OCI-LY7 (cell line): Measurements from ENCODE around the gene SLC35G2. TPM values are rescaled to one million over a fixed set of nuclear protein-coding genes. Genes with fewer than 3 reads are reported as not detected.
"Not testable (repeated sequence)": the region's sequence is repeated elsewhere in the genome, so short reads cannot be mapped to it uniquely, and the experiment has no call there.

Experiments used
- BruUV-seq: library from RNA; stranded (reverse); fragments of 400-500 nt; replicated peaks from 2 replicates; lab custom pipeline; 2021; lab: Mats Ljungman, UMichigan
- CTCF ChIA-PET: fragments of 300-600 bp; sonication (Branson Sonifier 250); formaldehyde crosslinking; loops from one replicate; lab custom pipeline; 2022; ENCODE audit warnings: antibody characterized with exemption; ENCODE audit not compliant: unreplicated experiment; lab: Charles Lee
- POLR2A ChIA-PET: fragments of 300-600 bp; sonication (Branson Sonifier 250); formaldehyde crosslinking; loops from one replicate; lab custom pipeline; 2022; ENCODE audit warnings: antibody characterized with exemption; lab: Charles Lee
- DNase-seq: peaks from one replicate; pipeline ENCODE4 v3.0.0-alpha.2; 2015; ENCODE audit warnings: low spot score
- H2AFZ ChIP-seq: fragments of 200-600 bp; sonication (generic), shearing (Covaris generic); 2 replicates; pipeline ENCODE4 v1.6.1; 2014; ENCODE audit warnings: mild to moderate bottlenecking, antibody characterized with exemption, low read length, moderate library complexity
- H3K27ac ChIP-seq: fragments of 200-600 bp; sonication (generic); 2 replicates; pipeline ENCODE4 v1.5.1; 2014; ENCODE audit warnings: mixed run types, low read depth, mild to moderate bottlenecking, moderate library complexity, low read length, inconsistent platforms; ENCODE audit not compliant: poor library complexity, severe bottlenecking
- H3K36me3 ChIP-seq: fragments of 200-600 bp; sonication (generic); 2 replicates; pipeline ENCODE4 v1.6.1; 2014; ENCODE audit warnings: mild to moderate bottlenecking, antibody characterized with exemption, low read length, moderate library complexity, mixed read lengths; ENCODE audit not compliant: insufficient read depth
- H3K4me1 ChIP-seq: fragments of 200-600 bp; sonication (generic); 2 replicates; pipeline ENCODE4 v1.5.1; 2014; ENCODE audit warnings: mild to moderate bottlenecking, low read length; ENCODE audit not compliant: insufficient read depth, poor library complexity, severe bottlenecking
- H3K4me2 ChIP-seq: fragments of 200-600 bp; sonication (generic); 2 replicates; pipeline ENCODE4 v1.6.1; 2014; ENCODE audit warnings: mild to moderate bottlenecking, low read length
- H3K4me3 ChIP-seq: fragments of 200-600 bp; sonication (generic); 2 replicates; pipeline ENCODE4 v1.5.1; 2014; ENCODE audit warnings: mild to moderate bottlenecking, low read depth, low read length; ENCODE audit not compliant: poor library complexity, severe bottlenecking
- H3K79me2 ChIP-seq: fragments of 200-600 bp; sonication (generic); 2 replicates; pipeline ENCODE4 v1.6.1; 2016; ENCODE audit warnings: low read depth, mild to moderate bottlenecking, low read length, moderate library complexity, mixed read lengths; ENCODE audit not compliant: insufficient read depth
- H3K9me2 ChIP-seq: fragments of 200-600 bp; sonication (generic); 2 replicates; pipeline ENCODE4 v1.6.1; 2016; ENCODE audit warnings: mild to moderate bottlenecking, low read length, mixed read lengths; ENCODE audit not compliant: insufficient read depth
- H3K9me3 ChIP-seq: fragments of 200-600 bp; sonication (generic); 2 replicates; pipeline ENCODE4 v1.6.1; 2014; ENCODE audit warnings: mild to moderate bottlenecking, mixed run types, low read length, mixed read lengths
- H4K20me1 ChIP-seq: fragments of 200-600 bp; sonication (generic); 2 replicates; pipeline ENCODE4 v1.6.1; 2014; ENCODE audit warnings: mild to moderate bottlenecking, antibody characterized with exemption, low read length, moderate library complexity, mixed read lengths; ENCODE audit not compliant: insufficient read depth
- CTCF ChIP-seq: fragments of 200-600 bp; sonication (generic); conservative IDR thresholded peaks from 2 replicates; pipeline ENCODE4 v1.5.1; 2014; ENCODE audit warnings: mild to moderate bottlenecking, antibody characterized with exemption, low read length, moderate library complexity, mixed read lengths
- EZH2phosphoT487 ChIP-seq: fragments of 200-600 bp; sonication (generic); IDR thresholded peaks from 2 replicates; pipeline ENCODE4 v1.6.1; 2018; ENCODE audit warnings: low read depth, borderline replicate concordance, mild to moderate bottlenecking, mixed run types, antibody characterized with exemption, low read length, moderate library complexity, mixed read lengths
- intact Hi-C: fragments of 100-400 bp; cut with micrococcal nuclease; formaldehyde crosslinking; loops from one replicate; pipeline ENCODE4 v1.10.0; 2022; ENCODE audit not compliant: unreplicated experiment
- total RNA-seq, 2 experiments: library from RNA; depleted of rRNA in 1 of 2; stranded (reverse); fragments of >200 nt in 1 of 2; shearing (Covaris generic) in 1 of 2; gene quantifications; 2 replicates each; pipeline ENCODE4 v1.2.3, GENCODE V29; 2014 to 2022

Gene SLC35G2
- total RNA-seq, 2 experiments from 2014 or later: 0.40 TPM; not detected in 1

DNA sequence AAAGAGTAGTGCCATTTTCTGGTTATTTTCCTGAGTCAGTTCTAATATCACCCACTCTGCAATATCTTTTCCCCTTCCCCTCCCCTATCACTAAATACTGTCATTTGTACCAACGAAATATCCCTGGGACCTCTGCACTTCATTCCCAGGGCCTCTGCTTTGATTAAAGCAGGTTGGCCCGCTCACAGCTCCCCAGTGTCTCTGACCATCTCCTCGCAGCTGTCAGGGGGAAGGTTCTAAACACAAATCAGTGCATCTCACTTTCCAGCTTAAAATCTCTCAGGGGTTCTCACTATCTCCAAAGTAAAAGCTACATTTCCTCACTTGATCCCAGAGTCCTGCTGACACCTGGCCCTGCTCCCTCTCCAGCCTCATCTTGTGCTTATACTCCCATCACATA, 28.1 kb upstream of the SLC35G2 start:
- Histone ChIP-seq H2AFZ (no peak overlapping the region), H3K4me2 (no peak overlapping the region), H3K4me3 (no peak overlapping the region), H3K36me3 (no peaks in the 10 kb centered on the region), H4K20me1 (no peaks in the 10 kb centered on the region), H3K9me3 (no peaks in the 10 kb centered on the region), H3K79me2 (no peaks in the 10 kb centered on the region), H3K27ac (no peak overlapping the region), H3K4me1 (peaks cover 21% of the 10 kb centered on the region), H3K9me2 (no peaks in the 10 kb centered on the region)
- intact Hi-C loops: no loop called here
- no TSS peak for BruUV-seq
- POLR2A ChIA-PET: interaction anchor here (0.7 to 1.0 kb wide), 2 partner anchors 128 to 422 kb away, joined by 3 read pairs; no protein-coding TSS in a partner anchor
- CTCF ChIA-PET: no interaction called here
- no peak for TF ChIP-seq EZH2phosphoT487
- TF ChIP-seq CTCF: no peak
- no peak for DNase-seq

DNA sequence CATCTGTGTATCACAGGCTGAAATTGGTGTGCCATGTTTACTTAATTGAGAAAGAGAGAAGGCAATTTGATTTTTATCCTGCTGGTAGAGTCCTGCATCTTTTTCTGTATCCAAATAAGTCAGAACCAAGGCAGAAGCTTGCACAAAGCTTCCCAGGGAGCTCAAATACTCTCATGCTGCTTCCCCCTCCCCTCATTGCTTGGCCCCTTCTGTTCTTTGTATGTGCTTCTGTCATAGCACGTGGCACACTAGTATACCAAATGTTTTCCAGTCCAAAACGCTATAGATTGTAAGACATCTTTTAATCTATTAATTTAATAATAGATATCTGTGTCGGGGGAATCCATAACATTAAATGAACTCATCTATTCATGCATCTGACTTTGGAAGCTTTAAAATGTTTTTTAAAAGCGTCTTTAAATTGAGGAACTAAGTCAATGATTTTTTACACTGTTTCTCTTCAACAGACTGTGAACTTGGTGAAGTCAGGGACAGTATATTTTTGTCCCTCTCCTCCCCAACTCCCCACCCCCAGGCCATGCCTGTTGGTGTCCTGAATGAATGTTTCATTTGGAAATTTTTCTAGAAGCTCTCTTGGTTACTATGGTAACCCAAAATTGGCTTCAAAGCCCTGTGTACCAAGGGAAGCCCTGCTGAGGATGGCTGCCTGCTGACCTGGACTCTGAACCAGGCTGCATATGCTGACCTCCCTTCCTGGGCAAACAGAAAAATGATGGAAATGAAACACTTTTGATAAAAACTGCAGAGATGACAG, 26.2 kb upstream of the SLC35G2 start:
- H3K9me2 ChIP-seq: no peaks in the 10 kb centered on the region
- no peak overlapping the region for H3K4me2 ChIP-seq
- H2AFZ ChIP-seq: no peak overlapping the region
- no peak overlapping the region for H3K4me3 ChIP-seq
- intact Hi-C loops: no loop called here
- peaks cover 5% of the 10 kb centered on the region for H3K4me1 ChIP-seq
- H3K27ac ChIP-seq: no peak overlapping the region
- H3K36me3 ChIP-seq: no peaks in the 10 kb centered on the region
- no TSS peak for BruUV-seq
- H3K9me3 ChIP-seq: no peaks in the 10 kb centered on the region
- H4K20me1 ChIP-seq: no peaks in the 10 kb centered on the region
- H3K79me2 ChIP-seq: no peaks in the 10 kb centered on the region
- POLR2A ChIA-PET: interaction anchor here (0.5 to 2.1 kb wide), 5 partner anchors 12 to 748 kb away, joined by 4 to 8 read pairs (median 5); no protein-coding TSS in a partner anchor
- CTCF ChIA-PET: no interaction called here
- TF ChIP-seq EZH2phosphoT487 (no peak), CTCF (no peak)
- no peak for DNase-seq

- H3K4me3 ChIP-seq, H3K4me1 ChIP-seq, intact Hi-C loops, BruUV-seq, CTCF ChIA-PET, H3K9me3 ChIP-seq, H3K79me2 ChIP-seq, H3K9me2 ChIP-seq, H2AFZ ChIP-seq, H3K36me3 ChIP-seq, H4K20me1 ChIP-seq, H3K27ac ChIP-seq, DNase-seq, H3K4me2 ChIP-seq: not testable (repeated sequence)
- POLR2A ChIA-PET: interaction anchor here (0.6 to 0.7 kb wide), 2 partner anchors 415 to 613 kb away, joined by 3 to 6 read pairs; no protein-coding TSS in a partner anchor
Observed at GRCh38 chr3:136801146-136801545, 17.8 kb upstream of the SLC35G2 start.
